Hepatocyte (in vitro differentiated cells): Measurements from ENCODE around the gene MAGI1. TPM values are rescaled to one million over a fixed set of nuclear protein-coding genes. Genes with fewer than 3 reads are reported as not detected.

Experiments
- DNase-seq: peaks from one replicate; pipeline ENCODE4 v3.0.0-alpha.2; 2016; ENCODE audit warnings: low spot score
- H2AFZ ChIP-seq: fragments of 200-600 bp; sonication (generic); 2 replicates; pipeline ENCODE4 v1.6.0; 2016; ENCODE audit warnings: antibody characterized with exemption, mild to moderate bottlenecking
- H3K27ac ChIP-seq: fragments of 200-600 bp; sonication (generic); 2 replicates; pipeline ENCODE4 v1.5.1; 2016; ENCODE audit warnings: mild to moderate bottlenecking
- H3K27me3 ChIP-seq: fragments of 200-600 bp; sonication (generic); 2 replicates; pipeline ENCODE4 v1.6.1; 2016
- H3K36me3 ChIP-seq: fragments of 200-600 bp; sonication (generic); replicated peaks from 2 replicates; pipeline ENCODE4 v1.5.1; 2016; ENCODE audit warnings: low read depth; ENCODE audit not compliant: insufficient read depth
- H3K4me1 ChIP-seq: fragments of 200-600 bp; sonication (generic); 2 replicates; pipeline ENCODE4 v1.5.1; 2016; ENCODE audit warnings: mild to moderate bottlenecking, moderate library complexity; ENCODE audit not compliant: insufficient read depth
- H3K4me2 ChIP-seq: fragments of 200-600 bp; sonication (generic); 2 replicates; pipeline ENCODE4 v1.6.0; 2016
- H3K4me3 ChIP-seq: fragments of 200-600 bp; sonication (generic); 2 replicates; pipeline ENCODE4 v1.5.1; 2016; ENCODE audit warnings: mild to moderate bottlenecking
- H3K79me2 ChIP-seq: fragments of 200-600 bp; sonication (generic); 2 replicates; pipeline ENCODE4 v1.6.0; 2017; ENCODE audit warnings: mild to moderate bottlenecking
- H3K9me2 ChIP-seq: fragments of 200-600 bp; sonication (generic); replicated peaks from 2 replicates; pipeline ENCODE4 v1.6.0; 2017; ENCODE audit warnings: mild to moderate bottlenecking; ENCODE audit not compliant: insufficient read depth
- H3K9me3 ChIP-seq: fragments of 200-600 bp; sonication (generic); 2 replicates; pipeline ENCODE4 v1.5.1; 2016; ENCODE audit warnings: low read depth, mild to moderate bottlenecking
- H4K20me1 ChIP-seq: fragments of 200-600 bp; sonication (generic); 2 replicates; pipeline ENCODE4 v1.6.0; 2016; ENCODE audit warnings: mild to moderate bottlenecking; ENCODE audit not compliant: insufficient read depth, poor library complexity, severe bottlenecking
- CTCF ChIP-seq: fragments of 200-600 bp; sonication (generic); IDR thresholded peaks from 2 replicates; pipeline ENCODE4 v1.5.1; 2016; ENCODE audit warnings: antibody characterized with exemption, mild to moderate bottlenecking; ENCODE audit not compliant: poor library complexity
- EZH2 ChIP-seq: fragments of 200-600 bp; sonication (generic); IDR thresholded peaks from 2 replicates; pipeline ENCODE4 v1.6.1; 2016; ENCODE audit warnings: antibody characterized with exemption, mild to moderate bottlenecking, borderline replicate concordance
- EZH2phosphoT487 ChIP-seq: fragments of 200-600 bp; sonication (generic); IDR thresholded peaks from one replicate; pipeline ENCODE4 v1.6.1; 2018; ENCODE audit warnings: antibody characterized with exemption, mild to moderate bottlenecking, low read depth, moderate library complexity; ENCODE audit not compliant: unreplicated experiment, severe bottlenecking
- WGBS: methylation state at CpG from one replicate; pipeline ENCODE4 v1.1.6; 2016; ENCODE audit warnings: low lambda C conversion rate; ENCODE audit errors: missing lambda C conversion rate; 5-methylcytosine and 5-hydroxymethylcytosine counted together
- polyA plus RNA-seq: library from polyadenylated mRNA; unstranded; fragments of >200 nt; fragmentation: Nextera tagmentation; extraction: Ambion mirVana; gene quantifications from 2 replicates; pipeline ENCODE4 v1.2.1, GENCODE V29; 2016
- total RNA-seq: library from RNA; depleted of rRNA; stranded (reverse); fragments of >200 nt; gene quantifications from 2 replicates; pipeline ENCODE4 v1.2.3, GENCODE V29; 2014

Gene MAGI1
- total and polyA plus RNA-seq, 2 experiments from 2014 or later, result 26.2 to 43.5 TPM

- DNase-seq, result no peak
- WGBS, result 82% methylated on average over 3 of the region's 3 CpGs
- peaks cover 76% of the 10 kb centered on the region for H3K79me2 ChIP-seq
- no peak overlapping the region for H3K4me2 ChIP-seq
- peak overlapping the region; percentile 61 for H3K27ac ChIP-seq
- TF ChIP-seq EZH2 (no peak), CTCF (no peak), EZH2phosphoT487 (no peak)
- H2AFZ ChIP-seq, result no peak overlapping the region
- H3K27me3 ChIP-seq, result no peaks in the 10 kb centered on the region
- H3K9me3 ChIP-seq, result no peaks in the 10 kb centered on the region
- H3K4me1 ChIP-seq, result peaks cover 15% of the 10 kb centered on the region
- H3K9me2 ChIP-seq, result no peaks in the 10 kb centered on the region
- H3K4me3 ChIP-seq, result no peak overlapping the region
- no peaks in the 10 kb centered on the region for H4K20me1 ChIP-seq
- H3K36me3 ChIP-seq, result no peaks in the 10 kb centered on the region
These were observed 73.9 kb downstream of the MAGI1 start for GRCh38 chr3:65964838-65965237.

- Histone ChIP-seq H3K79me2 (peaks cover 76% of the 10 kb centered on the region), H3K4me1 (peaks cover 15% of the 10 kb centered on the region), H3K4me2 (no peak overlapping the region)
These were observed 74.7 kb downstream of the MAGI1 start for GRCh38 chr3:65963787-65964677.

GRCh38 chr3:65961733-65962132 lies 77.0 kb downstream of the MAGI1 start:
- no peaks in the 10 kb centered on the region for H4K20me1 ChIP-seq
- DNase-seq, result no peak
- H3K4me3 ChIP-seq, result no peak overlapping the region
- H3K27me3 ChIP-seq, result no peaks in the 10 kb centered on the region
- no peaks in the 10 kb centered on the region for H3K9me2 ChIP-seq
- H3K27ac ChIP-seq, result peak overlapping the region; percentile 64
- 66% methylated on average over 3 of the region's 3 CpGs for WGBS
- TF ChIP-seq EZH2, result no peak
- TF ChIP-seq CTCF, result no peak
- no peak for TF ChIP-seq EZH2phosphoT487
- no peaks in the 10 kb centered on the region for H3K36me3 ChIP-seq
- peak overlapping the region; percentile 12 for H3K4me2 ChIP-seq
- H3K79me2 ChIP-seq, result peaks cover 79% of the 10 kb centered on the region
- peaks cover 15% of the 10 kb centered on the region for H3K4me1 ChIP-seq
- no peak overlapping the region for H2AFZ ChIP-seq
- no peaks in the 10 kb centered on the region for H3K9me3 ChIP-seq

More at GRCh38 chr3:65963787-65964677, 74.7 kb downstream of the MAGI1 start:
- no peaks in the 10 kb centered on the region for H3K27me3 ChIP-seq
- DNase-seq, result peak; percentile 61
- H3K27ac ChIP-seq, result peak overlapping the region; percentile 61
- H4K20me1 ChIP-seq, result no peaks in the 10 kb centered on the region
- H3K9me2 ChIP-seq, result no peaks in the 10 kb centered on the region
- H2AFZ ChIP-seq, result no peak overlapping the region
- no peak overlapping the region for H3K4me3 ChIP-seq
- H3K36me3 ChIP-seq, result no peaks in the 10 kb centered on the region
- TF ChIP-seq EZH2phosphoT487 (no peak), CTCF (no peak), EZH2 (no peak)
- 72% methylated on average over 5 of the region's 5 CpGs for WGBS
- no peaks in the 10 kb centered on the region for H3K9me3 ChIP-seq
